GM19351 (cell line): ENCODE measurements around the gene LMBR1.
"Not testable (repeated sequence)": the region's sequence is repeated elsewhere in the genome, so short reads cannot be mapped to it uniquely, and the experiment has no call there.

Experiments used
- ATAC-seq: cut with Tn5 transposase; IDR thresholded peaks from one replicate; pipeline ENCODE4 v1.9.1; 2021; ENCODE audit warnings: mild to moderate bottlenecking, moderate library complexity; ENCODE audit not compliant: unreplicated experiment

LMBR1 gene

DNA sequence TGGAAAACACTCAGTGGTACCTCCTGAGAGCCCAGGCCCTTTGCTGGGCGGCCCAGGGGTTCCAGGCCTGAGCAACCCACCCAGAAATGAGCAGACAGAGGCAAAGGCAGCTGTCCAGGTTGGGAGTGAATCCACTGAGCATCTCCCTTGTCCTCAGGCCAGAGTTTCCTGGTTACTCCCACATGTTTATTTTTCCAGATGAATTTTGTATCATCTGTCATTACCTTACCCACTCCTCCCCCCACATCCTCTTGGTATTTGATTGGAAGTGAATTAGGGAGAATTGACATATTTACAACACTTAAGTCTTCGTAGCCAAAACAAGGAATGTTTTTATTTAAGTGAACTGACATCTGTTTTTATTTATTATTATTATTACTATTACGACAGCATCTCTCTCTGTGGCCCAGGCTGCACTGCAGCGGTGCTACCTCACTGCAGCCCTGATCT, 13.2 kb upstream of the LMBR1 start:
- no peak for ATAC-seq

- no peak for ATAC-seq
Measured at GRCh38 chr7:156903232-156903909, 10.4 kb upstream of the LMBR1 start.

- ATAC-seq = not testable (repeated sequence)
Measured at GRCh38 chr7:156900093-156900492, 7.1 kb upstream of the LMBR1 start.

- ATAC-seq = no peak
Measured at GRCh38 chr7:156898938-156899337, 6.0 kb upstream of the LMBR1 start.

GRCh38 chr7:156897673-156898072, 4.7 kb upstream of the LMBR1 start:
- ATAC-seq = no peak

DNA sequence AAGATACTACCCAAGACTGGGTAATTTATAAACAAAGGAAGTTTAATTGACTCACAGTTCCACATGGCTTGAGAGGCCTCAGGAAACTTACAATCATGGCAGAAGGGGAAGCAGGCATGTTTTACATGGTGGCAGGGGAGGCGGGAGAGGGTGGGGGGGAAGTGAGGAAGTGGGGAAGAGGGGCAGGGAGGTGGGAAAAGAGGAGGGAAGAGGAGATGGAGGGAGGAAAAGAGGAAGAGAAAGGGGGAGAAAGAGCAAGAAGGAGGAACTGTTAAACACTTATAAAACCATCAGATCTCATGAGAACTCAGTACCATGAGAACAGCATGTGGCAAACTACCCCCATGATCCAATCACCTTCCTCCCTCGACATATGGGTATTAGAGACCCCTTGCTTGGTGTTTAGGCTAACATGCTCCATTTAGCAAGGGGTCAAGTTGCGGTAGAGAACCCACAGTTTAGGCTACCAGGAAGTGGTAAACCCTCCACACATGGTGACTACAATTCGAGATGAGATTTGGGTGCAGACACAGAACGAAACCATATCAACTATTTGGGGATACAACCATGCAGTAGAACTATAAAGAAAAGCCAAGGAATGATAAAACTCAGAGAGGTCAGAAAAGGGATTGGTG, 3.5 kb upstream of the LMBR1 start:
- ATAC-seq = no peak

DNA sequence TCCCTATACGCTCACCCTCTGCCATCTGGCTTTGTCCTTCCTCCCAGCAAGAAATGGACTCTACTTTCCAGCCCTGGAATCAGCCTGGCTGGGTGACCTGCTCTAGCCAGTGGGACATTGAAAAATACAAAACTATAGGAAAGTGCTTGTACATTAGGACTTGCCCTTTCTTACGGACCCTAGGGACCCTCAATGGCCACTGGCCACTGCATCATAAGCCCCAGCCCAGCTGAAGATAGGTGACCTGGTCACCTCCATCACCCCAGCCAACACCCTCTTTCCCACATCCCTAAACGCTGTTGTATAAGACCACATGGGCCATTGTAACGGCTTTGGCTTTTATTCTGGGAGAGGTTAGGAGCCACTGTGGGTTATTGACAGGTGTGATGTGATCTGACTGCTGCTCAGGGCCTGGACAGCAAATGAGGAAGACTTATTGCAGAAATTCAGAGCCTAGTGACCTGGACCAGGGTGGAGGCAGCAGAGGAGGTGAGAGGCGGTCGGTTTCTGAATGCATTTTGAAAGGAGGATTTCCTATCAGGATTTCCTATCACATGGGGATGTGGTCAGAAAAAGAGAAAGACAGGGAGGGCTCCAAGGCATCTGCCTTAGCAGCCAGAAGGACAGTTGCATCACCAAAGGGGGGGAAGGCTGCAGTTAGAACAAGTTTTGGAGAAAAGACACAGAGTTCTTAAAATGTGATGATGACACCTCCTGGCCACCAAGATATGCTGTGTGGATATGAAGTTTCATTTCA, 2.2 kb upstream of the LMBR1 start:
- ATAC-seq = no peak

DNA sequence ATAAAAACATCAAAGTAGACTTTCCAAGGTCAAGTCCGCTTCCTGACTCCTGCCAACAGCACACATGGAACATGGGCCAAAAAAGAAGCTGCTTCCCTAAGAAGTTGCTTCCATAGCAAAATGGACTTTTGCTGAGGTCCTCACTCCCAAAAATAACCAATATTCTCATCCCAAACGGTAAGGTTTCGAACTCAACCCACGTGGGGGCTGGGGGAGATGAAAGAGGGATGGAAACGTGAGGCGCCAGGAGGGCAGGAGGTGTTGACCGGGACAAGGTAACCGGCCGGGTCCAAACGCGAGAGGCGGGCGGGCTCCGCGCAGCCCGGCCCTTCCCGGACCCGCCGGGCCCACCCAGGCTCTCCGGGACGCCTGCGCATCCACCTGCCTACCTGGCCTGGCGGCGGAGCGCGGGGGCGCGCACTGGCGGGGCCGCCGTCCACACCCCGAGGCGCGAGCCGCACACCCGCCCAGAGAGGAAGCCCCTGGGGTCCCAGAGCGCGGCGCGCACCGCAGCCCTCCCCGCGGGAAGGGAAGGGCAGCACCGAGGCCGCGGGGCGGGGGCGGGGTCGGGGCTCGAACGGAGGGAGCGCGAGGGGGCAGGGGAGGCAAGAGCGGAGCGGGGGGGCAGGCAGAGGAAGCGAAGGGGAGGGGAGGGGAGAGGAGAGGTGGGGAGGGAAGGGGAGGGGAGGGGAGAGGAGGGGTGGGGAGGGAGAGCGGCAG, 742 bp downstream of the LMBR1 start:
- ATAC-seq = peak; percentile 28

DNA sequence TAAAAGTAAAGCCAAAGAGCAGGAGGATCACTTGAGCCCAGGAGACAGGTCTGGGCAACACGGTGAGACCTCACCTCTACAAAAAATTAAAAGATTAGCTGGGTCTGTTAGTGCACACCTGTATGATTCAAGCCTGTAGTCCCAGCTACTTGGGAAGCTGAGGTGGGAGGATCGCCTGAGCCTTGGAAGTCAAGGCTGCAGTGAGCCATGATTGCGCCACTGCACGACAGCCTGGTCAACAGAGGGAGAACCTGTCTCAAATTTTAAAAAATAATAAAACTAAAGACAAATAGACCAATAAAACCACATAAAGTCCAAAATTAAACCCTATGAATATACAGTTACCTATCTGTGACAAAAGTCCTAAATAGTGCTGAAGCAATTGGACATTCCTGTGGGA, 3.2 kb downstream of the LMBR1 start:
- ATAC-seq = no peak

GRCh38 chr7:156889089-156889488, 3.9 kb downstream of the LMBR1 start:
- ATAC-seq = no peak

- no peak for ATAC-seq
Measured at GRCh38 chr7:156886020-156886795, 6.8 kb downstream of the LMBR1 start.

- ATAC-seq = no peak
Measured at GRCh38 chr7:156881679-156882078, 11.3 kb downstream of the LMBR1 start.

GRCh38 chr7:156875766-156876165, 17.2 kb downstream of the LMBR1 start:
- ATAC-seq = no peak

DNA sequence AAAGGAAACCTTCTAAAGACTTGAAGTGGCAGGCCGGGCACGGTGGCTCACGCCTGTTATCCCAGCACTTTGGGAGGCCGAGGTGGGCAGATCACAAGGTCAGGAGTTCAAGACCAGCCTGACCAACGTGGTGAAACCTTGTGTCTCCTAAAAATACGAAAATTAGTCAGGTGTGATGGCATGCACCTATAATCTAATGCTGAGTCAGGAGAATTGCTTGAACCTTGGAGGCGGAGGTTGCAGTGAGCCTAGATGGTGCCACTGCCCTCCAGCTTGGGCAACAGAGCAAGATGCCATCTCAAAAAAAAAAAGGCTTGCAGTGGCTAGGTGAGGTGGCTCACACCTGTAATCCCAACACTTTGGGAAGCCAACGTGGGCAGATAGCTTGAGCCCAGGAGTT, 24.6 kb downstream of the LMBR1 start:
- ATAC-seq = not testable (repeated sequence)

DNA sequence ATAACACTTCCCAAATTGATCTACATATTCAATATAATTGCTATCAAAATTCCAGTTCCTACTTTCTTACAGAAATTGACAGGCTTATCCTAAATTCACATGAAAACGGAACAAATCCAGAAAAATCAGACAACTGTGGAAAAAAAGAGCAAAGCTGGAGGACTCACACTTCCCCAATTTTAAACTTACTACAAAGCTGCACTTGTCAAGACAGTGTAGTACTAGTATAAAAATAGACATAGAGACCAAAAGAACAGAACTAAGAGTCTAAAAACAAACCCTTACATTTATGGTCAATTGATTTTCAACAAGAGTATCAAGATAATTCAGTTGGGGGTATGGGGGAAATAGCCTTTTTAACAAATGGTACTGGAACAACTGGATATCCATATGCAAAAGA, 27.5 kb downstream of the LMBR1 start:
- peak; percentile 92 for ATAC-seq

DNA sequence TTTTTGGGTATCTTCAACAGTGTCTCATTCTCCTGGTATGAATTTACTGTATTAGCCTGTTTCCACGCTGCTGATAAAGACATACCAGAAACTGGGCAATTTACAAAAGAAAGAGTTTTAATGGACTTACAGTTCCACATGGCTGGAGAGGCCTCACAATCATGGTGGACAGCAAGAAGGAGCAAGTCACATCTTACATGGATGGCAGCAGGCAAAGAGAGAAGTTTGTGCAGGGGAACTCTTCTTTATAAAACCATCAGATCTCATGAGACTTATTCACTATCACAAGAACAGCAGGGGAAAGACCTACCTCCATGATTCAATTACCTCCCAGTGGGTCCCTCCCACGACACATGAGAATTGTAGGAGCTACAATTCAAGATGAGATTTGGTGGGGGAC, 31.0 kb downstream of the LMBR1 start:
- not testable (repeated sequence) for ATAC-seq

GRCh38 chr7:156861212-156861611, 31.8 kb downstream of the LMBR1 start:
- no peak for ATAC-seq

- ATAC-seq = not testable (repeated sequence)
Measured at GRCh38 chr7:156860099-156860498, 32.9 kb downstream of the LMBR1 start.

DNA sequence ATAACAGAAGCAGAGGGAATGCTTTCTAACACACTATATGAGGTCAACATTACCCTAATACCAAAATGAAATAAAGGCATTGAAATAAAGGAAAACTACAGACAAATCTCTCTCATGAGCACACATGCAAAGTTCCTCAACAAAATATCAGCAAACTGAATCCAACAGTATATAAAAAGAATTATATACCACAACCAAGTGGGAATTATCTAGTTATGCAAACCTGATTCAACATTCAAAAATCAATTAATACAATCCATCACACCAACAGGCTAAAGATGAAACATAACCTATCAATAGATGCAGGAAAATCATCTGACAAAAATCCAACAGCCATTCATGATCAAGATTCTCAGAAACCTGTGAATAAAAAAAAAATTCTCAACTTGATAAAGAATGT, 34.5 kb downstream of the LMBR1 start:
- no peak for ATAC-seq

DNA sequence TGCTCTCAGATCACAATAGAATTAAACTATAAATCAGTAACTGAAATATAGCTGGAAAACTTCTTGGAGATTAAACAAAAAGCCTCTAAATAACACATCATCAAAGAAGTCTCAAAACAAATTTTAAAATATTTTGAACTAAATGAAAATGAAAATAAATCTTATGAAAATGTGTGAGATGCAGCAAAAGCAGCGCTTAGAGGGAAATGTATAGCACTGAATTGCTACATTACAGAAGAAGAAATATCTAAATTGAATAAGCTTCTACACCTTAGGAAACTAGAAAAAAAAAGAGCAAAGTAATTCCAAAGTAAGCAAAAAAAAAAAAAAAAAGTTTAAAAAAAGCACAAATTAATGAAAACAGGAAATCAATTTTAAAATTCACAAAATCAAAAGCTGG, 35.2 kb downstream of the LMBR1 start:
- ATAC-seq = no peak

- ATAC-seq = no peak
Measured at GRCh38 chr7:156854654-156855053, 38.3 kb downstream of the LMBR1 start.
